ENCODE data around the gene SLC25A51.

SLC25A51 gene

DNA sequence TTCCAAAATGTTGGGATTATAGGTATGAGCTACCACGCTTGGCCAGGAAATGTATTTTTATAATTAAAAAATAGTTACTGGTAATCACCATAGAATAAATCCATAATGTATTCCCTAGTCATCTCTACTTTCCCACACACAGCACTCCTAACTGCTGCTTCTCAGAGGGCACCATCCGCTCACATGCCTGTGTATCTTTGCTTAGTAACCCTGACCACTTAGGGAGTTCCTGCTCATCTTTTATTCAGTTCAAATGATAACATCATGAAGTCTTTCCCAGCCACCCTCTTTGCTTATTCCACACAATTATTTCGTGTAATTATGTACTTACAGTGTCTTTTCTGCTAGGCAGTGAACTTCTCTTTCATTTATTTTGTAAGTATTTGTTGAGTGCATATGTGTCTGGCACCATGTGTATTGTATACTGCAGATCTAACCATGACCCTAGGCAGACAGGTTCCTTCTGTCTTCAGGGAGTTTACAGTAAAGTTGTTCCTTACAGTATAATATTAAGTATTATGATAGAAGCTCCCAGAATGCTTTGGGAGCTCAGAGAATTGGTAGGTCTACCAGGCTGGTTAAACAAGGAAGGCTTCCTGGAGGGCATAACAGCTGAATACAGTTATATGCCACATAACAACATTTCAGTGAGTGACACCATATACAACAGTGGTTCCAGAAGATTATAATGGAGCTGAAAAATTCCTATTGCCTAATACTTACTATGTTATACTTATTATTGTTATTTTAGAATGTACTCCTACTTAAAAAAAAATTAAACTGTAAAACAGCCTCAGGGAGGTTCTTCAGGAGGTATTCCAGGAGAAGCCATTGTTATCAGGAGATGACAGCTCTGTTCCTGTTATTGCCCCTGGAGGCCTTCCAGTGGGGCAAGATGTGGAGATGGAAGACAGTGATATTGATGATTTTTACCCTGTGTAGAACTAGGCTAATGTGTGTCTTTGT is 64.1 kb downstream of the SLC25A51 start:
- peaks cover 27% of the 10 kb centered on the region for H3K36me3 ChIP-seq (ENCODE audit: low read depth)
- H3K27ac ChIP-seq (ENCODE audit: poor library complexity, severe bottlenecking), result peak overlapping the region; percentile 13
- peak; percentile 44; the same call in 1 of the 3 replicates for ATAC-seq (ENCODE audit: low read depth)
- no peak for DNase-seq (ENCODE audit: low spot score)
- peaks cover 14% of the 10 kb centered on the region for H3K4me1 ChIP-seq (ENCODE audit: insufficient read depth, poor library complexity, severe bottlenecking)
- TF ChIP-seq, protein P1, sequence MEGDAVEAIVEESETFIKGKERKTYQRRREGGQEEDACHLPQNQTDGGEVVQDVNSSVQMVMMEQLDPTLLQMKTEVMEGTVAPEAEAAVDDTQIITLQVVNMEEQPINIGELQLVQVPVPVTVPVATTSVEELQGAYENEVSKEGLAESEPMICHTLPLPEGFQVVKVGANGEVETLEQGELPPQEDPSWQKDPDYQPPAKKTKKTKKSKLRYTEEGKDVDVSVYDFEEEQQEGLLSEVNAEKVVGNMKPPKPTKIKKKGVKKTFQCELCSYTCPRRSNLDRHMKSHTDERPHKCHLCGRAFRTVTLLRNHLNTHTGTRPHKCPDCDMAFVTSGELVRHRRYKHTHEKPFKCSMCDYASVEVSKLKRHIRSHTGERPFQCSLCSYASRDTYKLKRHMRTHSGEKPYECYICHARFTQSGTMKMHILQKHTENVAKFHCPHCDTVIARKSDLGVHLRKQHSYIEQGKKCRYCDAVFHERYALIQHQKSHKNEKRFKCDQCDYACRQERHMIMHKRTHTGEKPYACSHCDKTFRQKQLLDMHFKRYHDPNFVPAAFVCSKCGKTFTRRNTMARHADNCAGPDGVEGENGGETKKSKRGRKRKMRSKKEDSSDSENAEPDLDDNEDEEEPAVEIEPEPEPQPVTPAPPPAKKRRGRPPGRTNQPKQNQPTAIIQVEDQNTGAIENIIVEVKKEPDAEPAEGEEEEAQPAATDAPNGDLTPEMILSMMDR (IDR thresholded peaks at IDR 0.05; ENCODE audit: poor library complexity, severe bottlenecking), result no peak
- H3K4me3 ChIP-seq (ENCODE audit: severe bottlenecking), result no peak overlapping the region
- H3K27me3 ChIP-seq (ENCODE audit: insufficient read depth, poor library complexity, severe bottlenecking), result no peaks in the 10 kb centered on the region
- peaks cover 2% of the 10 kb centered on the region for H3K9me3 ChIP-seq (ENCODE audit: severe bottlenecking)
